HepG2 (cell line): ENCODE data around the gene LYRM2.

Experiments used
- ZMYM2 ChIP-seq: sonication (generic); formaldehyde crosslinking; IDR thresholded peaks from 2 replicates; pipeline ENCODE4 v1.8.0; 2022; ENCODE audit warnings: mild to moderate bottlenecking, missing genetic modification reagents
- ZNF256 ChIP-seq: sonication (generic); formaldehyde crosslinking; conservative IDR thresholded peaks from 2 replicates; pipeline ENCODE4 v1.4.0; 2020; ENCODE audit warnings: missing genetic modification reagents
- TF ChIP-seq, protein P1 (sequence below): sonication (generic); formaldehyde crosslinking; IDR thresholded peaks from 2 replicates; pipeline ENCODE4 v1.5.0; 2020; ENCODE audit warnings: mild to moderate bottlenecking, missing genetic modification reagents, moderate library complexity

DNA sequence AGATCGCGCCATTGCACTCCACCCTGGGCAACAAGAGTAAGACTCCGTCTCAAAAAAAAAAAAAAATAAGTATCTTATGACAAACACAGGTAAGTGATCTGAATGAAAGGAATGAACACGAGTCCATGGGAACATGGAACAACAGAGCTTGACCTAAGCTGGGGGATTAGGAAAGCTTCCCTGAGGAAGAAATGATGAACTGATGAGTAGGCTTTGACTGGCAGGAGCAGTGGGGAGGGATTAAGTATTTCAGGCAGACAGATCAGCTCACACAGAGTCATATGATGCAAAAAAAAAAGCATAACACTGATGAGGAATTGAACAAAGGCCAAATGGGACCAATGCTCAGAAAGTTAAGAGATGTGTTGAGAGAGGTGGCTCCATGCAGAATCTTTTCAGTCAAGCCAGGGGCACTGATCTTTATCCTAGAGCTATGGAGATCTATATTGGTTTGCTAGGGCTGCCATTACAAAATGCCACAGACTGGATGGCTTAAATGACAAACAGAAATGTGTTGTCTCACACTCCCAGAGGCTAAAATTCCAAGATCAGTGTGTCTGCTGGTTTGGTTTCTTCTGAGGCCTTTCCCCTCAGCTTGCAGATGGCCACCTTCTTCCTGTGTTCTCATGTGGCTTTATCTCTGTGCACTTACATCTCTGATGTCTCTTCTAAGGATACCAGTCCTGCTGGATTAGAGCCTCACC lies 120.0 kb downstream of the LYRM2 start:
- TF ChIP-seq, protein P1, sequence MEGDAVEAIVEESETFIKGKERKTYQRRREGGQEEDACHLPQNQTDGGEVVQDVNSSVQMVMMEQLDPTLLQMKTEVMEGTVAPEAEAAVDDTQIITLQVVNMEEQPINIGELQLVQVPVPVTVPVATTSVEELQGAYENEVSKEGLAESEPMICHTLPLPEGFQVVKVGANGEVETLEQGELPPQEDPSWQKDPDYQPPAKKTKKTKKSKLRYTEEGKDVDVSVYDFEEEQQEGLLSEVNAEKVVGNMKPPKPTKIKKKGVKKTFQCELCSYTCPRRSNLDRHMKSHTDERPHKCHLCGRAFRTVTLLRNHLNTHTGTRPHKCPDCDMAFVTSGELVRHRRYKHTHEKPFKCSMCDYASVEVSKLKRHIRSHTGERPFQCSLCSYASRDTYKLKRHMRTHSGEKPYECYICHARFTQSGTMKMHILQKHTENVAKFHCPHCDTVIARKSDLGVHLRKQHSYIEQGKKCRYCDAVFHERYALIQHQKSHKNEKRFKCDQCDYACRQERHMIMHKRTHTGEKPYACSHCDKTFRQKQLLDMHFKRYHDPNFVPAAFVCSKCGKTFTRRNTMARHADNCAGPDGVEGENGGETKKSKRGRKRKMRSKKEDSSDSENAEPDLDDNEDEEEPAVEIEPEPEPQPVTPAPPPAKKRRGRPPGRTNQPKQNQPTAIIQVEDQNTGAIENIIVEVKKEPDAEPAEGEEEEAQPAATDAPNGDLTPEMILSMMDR (CRISPR knock-in tag) = no peak
- TF ChIP-seq ZNF256 (CRISPR knock-in tag) = no peak
- TF ChIP-seq ZMYM2 (CRISPR knock-in tag) = no peak
